Brain pericyte (primary cell): ENCODE data around the gene UCHL3.

Experiments used
- DNase-seq: peaks from one replicate; pipeline ENCODE4 v3.0.0-alpha.2; 2012; ENCODE audit warnings: low read depth, low spot score

Gene UCHL3

DNA sequence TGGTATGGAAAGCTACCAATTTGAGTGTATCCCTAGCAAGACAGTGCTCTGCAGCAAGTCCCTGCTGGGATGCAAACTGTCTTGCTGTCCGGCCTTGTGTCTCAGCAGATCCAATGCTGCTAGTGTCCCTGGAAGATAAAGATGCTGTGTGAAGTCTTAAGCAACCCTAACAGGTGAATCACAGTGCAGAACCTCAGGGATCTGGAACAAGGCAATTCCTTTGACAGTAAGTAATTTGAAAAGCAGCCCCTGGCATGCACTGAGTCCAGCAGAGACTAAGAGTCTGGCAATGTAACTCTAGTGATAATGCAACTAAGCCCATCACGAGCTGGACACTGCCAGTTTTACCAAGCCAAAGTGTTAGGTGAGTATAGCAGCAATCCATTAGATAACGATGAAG, 1.7 kb upstream of the UCHL3 start:
- DNase-seq, result no peak

DNA sequence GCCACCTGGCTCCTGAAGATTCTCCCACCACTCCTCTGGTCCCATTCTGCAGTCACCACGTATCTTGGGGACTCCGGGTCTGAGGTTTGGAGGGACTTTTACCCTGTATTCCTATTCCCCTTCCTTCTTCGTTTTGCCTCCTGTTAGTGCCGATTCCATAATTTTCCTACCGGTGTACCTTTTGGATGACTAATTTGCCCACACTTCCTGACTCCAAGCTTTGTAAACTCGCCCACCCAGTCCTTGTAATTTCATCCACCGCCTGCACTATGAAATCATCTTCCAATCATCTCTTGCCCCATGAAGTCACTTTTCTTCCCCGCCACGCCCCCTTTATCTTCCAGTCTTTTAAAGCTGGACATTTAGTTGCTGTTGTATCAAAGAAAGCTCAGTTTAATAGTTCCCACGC, 572 bp downstream of the UCHL3 start:
- no peak for DNase-seq

DNA sequence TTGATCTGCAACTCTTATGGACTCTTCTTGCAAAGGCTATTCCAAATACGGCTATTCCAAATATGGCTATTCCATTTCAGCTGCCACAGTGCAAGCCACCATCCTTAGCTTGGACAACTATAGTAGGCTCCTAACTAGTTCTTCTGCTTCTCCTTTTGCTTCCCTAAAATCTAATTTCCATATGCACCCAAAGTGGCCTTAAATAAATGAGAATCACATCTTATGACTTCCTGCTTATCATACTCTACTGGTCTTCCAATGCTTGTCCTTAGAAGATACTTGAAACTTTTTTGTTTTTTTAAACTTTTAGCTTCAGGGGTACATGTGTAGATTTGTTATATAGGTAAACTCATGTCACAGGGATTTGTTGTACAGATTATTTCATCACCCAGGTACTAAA, 4.9 kb downstream of the UCHL3 start:
- DNase-seq, result no peak

GRCh38 chr13:75554981-75555380, 5.4 kb downstream of the UCHL3 start:
- no peak for DNase-seq

DNA sequence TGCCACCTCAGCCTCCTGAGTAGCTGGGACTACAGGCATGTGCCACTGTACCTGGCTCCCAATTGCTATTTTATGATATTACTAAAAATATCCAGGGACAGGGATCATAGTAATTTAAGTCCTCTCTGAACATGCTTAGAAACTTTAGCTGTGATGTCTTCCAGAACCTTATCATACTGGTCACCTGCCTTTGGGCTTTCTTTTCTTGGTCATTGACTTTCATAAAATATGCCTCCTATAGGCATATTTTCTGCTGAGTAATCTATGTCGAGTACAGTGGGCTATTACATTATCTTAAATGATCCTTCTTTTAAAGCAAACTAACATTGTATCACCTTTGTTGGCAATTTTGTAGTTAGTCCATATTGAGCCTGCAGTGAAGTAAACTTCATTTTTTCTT, 6.2 kb downstream of the UCHL3 start:
- DNase-seq, result no peak

- DNase-seq, result no peak
Measured at GRCh38 chr13:75556961-75557360, 7.4 kb downstream of the UCHL3 start.

GRCh38 chr13:75558145-75558840, 8.7 kb downstream of the UCHL3 start:
- no peak for DNase-seq

DNA sequence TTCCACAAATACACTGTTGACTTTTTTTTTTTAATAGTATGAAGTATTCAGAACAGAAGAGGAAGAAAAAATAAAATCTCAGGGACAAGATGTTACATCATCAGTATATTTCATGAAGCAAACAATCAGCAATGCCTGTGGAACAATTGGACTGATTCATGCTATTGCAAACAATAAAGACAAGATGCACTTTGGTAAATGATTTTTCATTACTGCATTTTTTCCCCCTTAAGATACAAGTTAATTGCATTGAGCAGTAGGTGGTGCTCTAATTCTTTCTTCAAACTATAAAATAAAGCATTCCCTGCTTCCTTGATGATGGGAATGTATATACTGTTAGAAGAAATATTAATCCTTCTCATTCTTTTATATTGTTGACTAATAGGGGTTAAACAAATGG, 17.1 kb downstream of the UCHL3 start:
- DNase-seq, result no peak

- no peak for DNase-seq
Measured at GRCh38 chr13:75569576-75569975, 20.0 kb downstream of the UCHL3 start.

- no peak for DNase-seq
Measured at GRCh38 chr13:75579529-75579928, 29.9 kb downstream of the UCHL3 start.

DNA sequence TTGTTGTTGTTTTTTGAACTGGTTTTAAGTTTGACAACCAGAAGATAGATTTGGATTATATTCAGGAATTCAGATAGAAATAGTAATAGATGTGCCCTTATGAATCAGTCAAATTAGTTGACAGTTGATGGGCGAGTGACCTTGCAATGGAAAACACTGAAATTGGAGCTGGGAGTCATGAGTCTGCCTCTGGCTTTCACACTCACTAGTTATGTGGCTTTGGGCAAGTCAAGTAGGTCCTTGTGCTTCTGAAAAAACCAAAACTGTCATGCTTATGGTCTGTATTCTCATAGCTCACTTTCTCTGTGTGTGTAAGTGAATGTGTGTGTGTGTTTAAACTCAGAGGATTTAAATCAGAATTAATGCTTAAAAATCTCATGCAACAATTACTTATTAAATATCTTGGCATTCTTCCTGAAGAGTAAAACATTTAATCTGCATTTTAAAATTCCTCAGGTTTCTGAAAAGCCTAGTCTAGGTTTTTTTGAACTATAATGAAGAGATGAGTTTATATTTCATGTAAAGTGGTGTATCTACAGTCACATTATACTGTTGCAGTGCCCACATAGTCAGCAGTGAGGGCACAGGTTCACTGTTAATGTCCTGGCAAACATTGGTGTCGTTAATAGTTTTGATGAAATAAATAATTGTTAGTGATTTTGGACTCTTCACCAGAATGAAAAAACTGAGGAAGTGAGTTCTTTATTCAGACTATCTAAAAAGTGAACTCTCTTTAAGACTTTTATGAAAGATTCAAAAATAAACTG, 32.5 kb downstream of the UCHL3 start:
- DNase-seq, result no peak

DNA sequence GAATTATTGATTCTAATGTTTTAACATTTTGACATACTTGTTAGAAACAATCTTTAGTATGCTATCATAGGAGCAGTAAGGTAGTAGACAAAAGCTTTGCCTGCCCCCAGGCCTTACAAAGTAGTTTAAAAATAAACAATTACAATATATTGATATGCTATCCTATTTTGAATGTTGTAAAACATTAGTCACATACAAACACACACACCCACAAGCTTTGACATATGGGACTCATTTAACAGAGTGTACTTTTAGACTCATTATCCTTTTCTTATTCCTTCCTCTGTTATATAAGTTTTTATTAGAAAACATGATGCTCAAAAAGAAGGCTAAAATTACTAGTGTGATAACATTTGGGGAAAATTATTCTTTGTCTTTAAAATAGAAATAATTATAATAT, 33.5 kb downstream of the UCHL3 start:
- no peak for DNase-seq

DNA sequence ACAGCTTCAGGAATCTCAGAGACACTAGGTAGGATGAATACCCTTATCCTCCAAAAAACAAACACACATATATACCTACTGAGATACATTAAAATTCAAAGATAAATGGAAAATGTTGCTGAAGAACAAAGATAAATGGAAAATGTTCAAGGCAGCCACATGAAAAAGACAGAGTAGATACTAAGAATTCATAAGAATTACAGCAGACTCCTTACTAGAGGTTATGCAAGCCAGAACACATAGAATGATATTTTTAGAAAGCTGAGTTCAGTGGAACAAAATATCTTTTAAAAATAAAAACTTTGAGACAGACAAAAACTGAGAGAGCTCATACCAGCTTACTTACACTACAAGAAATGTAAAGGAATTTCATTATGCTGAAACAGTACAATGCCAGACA, 35.6 kb downstream of the UCHL3 start:
- DNase-seq, result no peak

- no peak for DNase-seq
Measured at GRCh38 chr13:75587679-75588078, 38.1 kb downstream of the UCHL3 start.

DNA sequence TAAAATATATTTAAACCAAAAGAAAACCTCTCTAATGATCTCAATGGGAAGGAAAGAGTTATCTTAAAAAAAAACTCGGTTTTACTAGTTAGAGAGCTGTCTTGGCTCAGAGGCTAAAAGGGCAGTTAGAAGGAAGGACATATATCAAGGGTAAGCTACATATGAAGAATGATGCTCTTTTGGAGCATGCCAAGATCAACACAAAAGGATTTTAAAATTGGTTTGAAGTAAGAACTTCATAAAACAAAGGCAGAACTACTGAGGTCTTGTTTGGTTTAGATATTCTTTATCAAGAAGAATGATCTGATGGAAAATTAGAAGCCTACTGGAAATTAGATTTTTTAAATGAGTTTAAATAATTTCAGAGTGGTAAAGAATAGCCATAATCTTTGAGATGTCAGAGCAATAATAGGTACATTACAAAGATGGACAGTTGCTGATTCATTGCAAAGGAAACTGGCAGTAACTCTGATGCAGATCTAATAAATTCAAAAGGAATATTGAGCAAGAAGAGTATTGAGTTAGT, 47.1 kb downstream of the UCHL3 start:
- no peak for DNase-seq

DNA sequence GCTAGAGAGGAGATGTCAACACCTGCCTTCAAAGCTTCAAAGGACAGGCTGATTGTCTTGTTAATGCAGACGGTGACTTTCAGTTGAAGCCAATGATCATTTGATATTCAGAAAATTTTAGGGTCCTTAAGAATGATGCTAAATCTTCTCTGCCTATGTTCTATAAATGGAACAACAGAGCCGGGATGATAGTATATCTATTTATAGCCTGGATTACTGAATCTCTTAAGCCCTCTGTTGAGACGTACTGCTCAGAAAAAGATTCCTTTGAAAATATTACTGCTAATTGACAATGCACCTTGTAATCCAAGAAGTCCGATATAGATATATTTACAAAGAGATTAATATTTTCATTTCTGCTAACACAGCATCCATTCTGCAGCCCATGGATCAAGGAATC, 50.8 kb downstream of the UCHL3 start:
- no peak for DNase-seq

DNA sequence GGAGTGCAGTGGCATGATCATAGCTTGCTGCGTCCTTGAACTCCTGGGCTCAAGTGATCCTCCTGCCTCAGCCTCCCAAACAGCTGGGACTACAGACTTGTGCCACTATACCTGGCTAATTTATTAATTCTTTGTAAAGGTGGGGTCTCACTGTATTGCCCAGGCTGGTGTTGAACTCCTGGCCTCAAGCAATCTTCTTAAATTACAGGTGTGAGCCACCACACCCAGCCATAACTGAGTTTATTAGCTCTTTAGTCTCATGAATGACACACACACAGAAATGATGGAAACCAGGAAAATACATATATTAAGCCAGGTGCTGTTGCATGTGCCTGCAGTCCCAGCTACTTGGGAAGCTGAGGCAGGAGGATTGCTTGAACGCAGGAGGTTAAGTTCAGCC, 53.4 kb downstream of the UCHL3 start:
- no peak for DNase-seq

GRCh38 chr13:75607447-75607846, 57.9 kb downstream of the UCHL3 start:
- no peak for DNase-seq

- DNase-seq, result no peak
Measured at GRCh38 chr13:75610466-75610865, 60.9 kb downstream of the UCHL3 start.

DNA sequence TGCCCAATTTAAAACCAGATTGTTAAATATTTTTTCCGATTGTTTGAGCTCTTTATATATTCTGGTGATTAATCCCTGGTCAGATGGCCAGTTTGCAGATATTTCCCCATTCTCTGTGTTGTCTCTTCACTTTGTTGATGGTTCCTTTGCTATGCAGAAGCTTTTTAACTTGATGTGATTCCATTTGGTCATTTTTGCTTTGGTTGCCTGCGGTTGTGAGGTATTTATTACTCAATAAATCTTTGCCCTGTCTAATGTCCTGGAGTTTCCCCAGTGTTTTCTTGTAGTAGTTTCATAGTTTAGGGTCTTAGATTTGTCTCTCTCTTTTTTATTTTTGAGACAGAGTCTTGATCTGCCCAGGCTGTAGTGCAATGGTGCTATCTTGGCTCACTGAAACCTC, 62.8 kb downstream of the UCHL3 start:
- no peak for DNase-seq

DNA sequence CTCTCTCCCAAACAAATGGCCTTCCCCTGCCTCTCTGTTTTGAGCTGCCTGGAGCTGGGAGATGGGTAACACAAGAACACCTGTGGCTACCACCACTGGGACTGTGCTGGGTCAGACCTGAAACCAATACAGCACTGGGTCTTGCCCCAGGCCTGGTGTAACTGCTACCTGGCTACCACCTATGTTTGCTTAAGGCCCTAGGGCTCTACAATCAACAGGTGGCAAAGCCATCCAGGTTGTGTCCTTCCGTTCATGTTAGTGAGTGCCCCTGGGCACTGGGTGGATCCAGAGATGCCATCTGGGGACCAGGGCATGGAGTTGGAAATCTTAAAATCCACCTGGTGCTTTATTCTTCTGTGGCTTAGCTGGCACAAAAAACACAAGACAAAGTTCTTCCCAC, 67.6 kb downstream of the UCHL3 start:
- DNase-seq, result no peak

- DNase-seq, result no peak
Measured at GRCh38 chr13:75618308-75618707, 68.7 kb downstream of the UCHL3 start.

DNA sequence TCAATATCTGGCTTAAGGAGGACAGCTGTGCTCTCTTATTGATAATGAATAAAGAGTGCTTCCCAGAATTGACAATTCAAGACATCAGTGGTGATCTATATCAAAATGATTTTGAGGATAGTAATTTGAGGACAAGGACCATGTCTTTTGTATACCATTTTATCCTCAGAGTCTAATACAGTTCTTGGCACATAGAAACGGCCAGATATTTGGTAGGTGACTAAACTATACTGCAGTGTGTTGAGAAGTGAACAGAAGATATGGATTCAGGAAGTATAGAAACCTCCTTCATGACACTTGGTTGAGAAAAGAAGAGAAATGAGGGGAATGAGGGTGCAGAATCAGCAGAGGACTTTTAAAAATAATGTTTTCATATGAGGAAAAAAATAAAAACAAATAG, 70.4 kb downstream of the UCHL3 start:
- no peak for DNase-seq
